ENCODE measurements around the gene ERGIC1. TPM values are rescaled to one million over a fixed set of nuclear protein-coding genes. Genes with fewer than 3 reads are reported as not detected.

ERGIC1 gene
- total RNA-seq, 1 donor from 2014 or later = 105 TPM

GRCh38 chr5:172876578-172876977 is 42.5 kb downstream of the ERGIC1 start:
- Histone ChIP-seq H3K27me3 (ENCODE audit: control insufficient read depth, insufficient read depth, low read length) (no peaks in the 10 kb centered on the region), H3K4me3 (ENCODE audit: low read depth, low read length) (no peak overlapping the region), H3K36me3 (ENCODE audit: control insufficient read depth, insufficient read depth, low read length) (no peaks in the 10 kb centered on the region)
- no peak for TF ChIP-seq CTCF (IDR thresholded peaks at IDR 0.05; ENCODE audit: insufficient read depth, low read length, severe bottlenecking)
- no peak for DNase-seq (ENCODE audit: low read depth)
- FAIRE-seq = no peak

GRCh38 chr5:172877466-172878260 is 43.6 kb downstream of the ERGIC1 start:
- no peak for TF ChIP-seq CTCF (IDR thresholded peaks at IDR 0.05; ENCODE audit: insufficient read depth, low read length, severe bottlenecking)

GRCh38 chr5:172878585-172878932 is 44.5 kb downstream of the ERGIC1 start:
- Histone ChIP-seq H3K36me3 (ENCODE audit: control insufficient read depth, insufficient read depth, low read length) (peaks cover 1% of the 10 kb centered on the region), H3K4me3 (ENCODE audit: low read depth, low read length) (no peak overlapping the region), H3K27me3 (ENCODE audit: control insufficient read depth, insufficient read depth, low read length) (no peaks in the 10 kb centered on the region)
- no peak for TF ChIP-seq CTCF (IDR thresholded peaks at IDR 0.05; ENCODE audit: insufficient read depth, low read length, severe bottlenecking)
- no peak for DNase-seq (ENCODE audit: low read depth)
- no peak for FAIRE-seq

More at GRCh38 chr5:172877466-172878260, 43.6 kb downstream of the ERGIC1 start:
- no peak for FAIRE-seq
- Histone ChIP-seq H3K36me3 (ENCODE audit: control insufficient read depth, insufficient read depth, low read length) (no peaks in the 10 kb centered on the region), H3K27me3 (ENCODE audit: control insufficient read depth, insufficient read depth, low read length) (no peaks in the 10 kb centered on the region), H3K4me3 (ENCODE audit: low read depth, low read length) (no peak overlapping the region)
- DNase-seq (ENCODE audit: low read depth) = no peak

- FAIRE-seq (no peak), DNase-seq (ENCODE audit: low read depth) (no peak)
- H3K4me3 ChIP-seq (ENCODE audit: low read depth, low read length) = no peak overlapping the region
- no peak for TF ChIP-seq CTCF (IDR thresholded peaks at IDR 0.05; ENCODE audit: insufficient read depth, low read length, severe bottlenecking)
- peaks cover 1% of the 10 kb centered on the region for H3K36me3 ChIP-seq (ENCODE audit: control insufficient read depth, insufficient read depth, low read length)
- no peaks in the 10 kb centered on the region for H3K27me3 ChIP-seq (ENCODE audit: control insufficient read depth, insufficient read depth, low read length)
These were observed 45.1 kb downstream of the ERGIC1 start for GRCh38 chr5:172878933-172879752.

- H3K27me3 ChIP-seq (ENCODE audit: control insufficient read depth, insufficient read depth, low read length) = no peaks in the 10 kb centered on the region
- H3K4me3 ChIP-seq (ENCODE audit: low read depth, low read length) = no peak overlapping the region
- no peak for DNase-seq (ENCODE audit: low read depth)
- no peak for TF ChIP-seq CTCF (IDR thresholded peaks at IDR 0.05; ENCODE audit: insufficient read depth, low read length, severe bottlenecking)
- FAIRE-seq = no peak
- H3K36me3 ChIP-seq (ENCODE audit: control insufficient read depth, insufficient read depth, low read length) = peaks cover 3% of the 10 kb centered on the region
These were observed 47.8 kb downstream of the ERGIC1 start for GRCh38 chr5:172881691-172882370.

All from bronchial epithelial cell (primary cell).